ENCODE results near the gene NEK7. TPM values are rescaled to one million over a fixed set of nuclear protein-coding genes. Genes with fewer than 3 reads are reported as not detected.
"Not testable (repeated sequence)": the region's sequence is repeated elsewhere in the genome, so short reads cannot be mapped to it uniquely, and the experiment has no call there.

Gene NEK7
- total RNA-seq, 1 experiment from 2014 or later, result 14.2 TPM

DNA sequence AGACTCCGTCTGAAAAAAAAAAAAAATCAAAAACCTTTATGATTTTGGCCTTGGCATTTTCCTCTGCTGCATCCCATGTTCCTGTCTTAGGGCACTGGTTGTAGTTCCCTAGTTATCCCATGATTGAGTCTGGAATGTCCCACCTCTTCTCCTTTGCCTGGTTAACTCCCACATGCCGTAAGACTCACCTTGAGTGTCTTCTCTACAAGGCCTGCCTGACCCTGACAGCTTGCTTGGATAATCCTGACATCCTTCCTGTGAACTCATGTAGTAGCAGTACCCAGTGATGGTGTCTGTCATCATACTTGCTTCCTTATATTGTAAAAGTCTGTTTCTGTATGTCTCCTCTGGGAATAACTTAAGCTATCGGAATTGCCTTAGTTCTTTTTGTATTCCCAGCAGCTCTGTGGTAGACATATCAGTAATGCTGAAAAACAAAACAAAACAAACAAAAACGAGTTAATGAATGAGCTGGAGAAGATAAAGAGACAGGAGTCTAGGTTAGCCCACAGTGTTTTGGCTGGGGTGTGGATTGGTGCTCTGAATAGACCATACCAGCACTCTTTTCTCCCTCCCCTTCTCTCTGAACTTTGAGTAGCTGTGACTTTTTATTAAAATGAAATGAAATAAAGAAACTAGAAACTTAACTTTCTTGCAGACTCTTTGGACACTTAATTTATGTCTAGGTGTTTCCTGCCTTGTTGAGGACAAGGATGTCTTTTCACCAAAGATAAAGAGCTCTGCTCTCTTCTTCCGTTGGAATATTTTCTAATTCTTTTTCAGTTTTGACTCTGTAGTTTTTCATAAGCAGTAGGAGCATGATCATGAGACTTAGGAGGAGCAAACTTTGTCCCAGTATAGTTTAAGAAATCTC lies 15.1 kb downstream of the NEK7 start:
- DNase-seq (ENCODE audit: low spot score), result no peak

DNA sequence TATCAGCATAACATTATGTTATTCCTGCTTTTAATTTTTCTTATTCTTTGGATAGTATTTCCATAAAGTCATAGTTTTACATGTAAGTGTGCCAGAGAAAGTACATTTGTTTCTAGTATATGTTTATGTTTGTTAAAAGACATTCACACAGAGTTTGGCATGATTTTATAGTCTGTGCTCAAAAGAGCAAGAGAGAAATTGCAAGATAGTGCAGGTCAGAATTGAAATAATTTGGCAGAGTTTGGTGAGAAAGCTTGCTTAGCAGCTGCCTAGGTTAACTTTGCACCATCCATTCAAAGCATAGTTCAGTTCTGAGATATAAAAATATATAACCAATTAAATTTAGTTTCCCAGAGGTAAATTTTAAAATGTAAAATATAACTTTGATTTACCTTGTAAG lies 17.0 kb downstream of the NEK7 start:
- no peak for DNase-seq (ENCODE audit: low spot score)

DNA sequence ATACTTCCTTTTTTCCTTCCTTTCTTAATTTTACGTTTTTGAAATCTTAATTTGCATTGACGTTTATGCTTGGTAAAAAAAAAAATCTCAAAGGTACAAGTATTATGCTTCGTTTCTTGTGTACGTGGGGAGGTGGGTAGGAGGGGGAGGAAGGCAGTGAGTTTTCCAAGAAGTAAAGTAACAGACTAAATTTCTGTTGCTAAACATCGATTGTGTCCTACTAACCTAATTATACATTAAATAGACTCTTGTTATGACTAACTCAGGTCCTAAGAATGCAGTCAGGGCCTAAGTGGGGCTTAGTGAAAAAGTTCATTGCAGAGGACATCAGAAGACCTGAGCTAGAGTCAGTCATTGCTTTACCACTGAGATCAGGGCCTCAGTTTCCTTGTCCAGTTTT lies 17.5 kb downstream of the NEK7 start:
- DNase-seq (ENCODE audit: low spot score), result no peak

DNA sequence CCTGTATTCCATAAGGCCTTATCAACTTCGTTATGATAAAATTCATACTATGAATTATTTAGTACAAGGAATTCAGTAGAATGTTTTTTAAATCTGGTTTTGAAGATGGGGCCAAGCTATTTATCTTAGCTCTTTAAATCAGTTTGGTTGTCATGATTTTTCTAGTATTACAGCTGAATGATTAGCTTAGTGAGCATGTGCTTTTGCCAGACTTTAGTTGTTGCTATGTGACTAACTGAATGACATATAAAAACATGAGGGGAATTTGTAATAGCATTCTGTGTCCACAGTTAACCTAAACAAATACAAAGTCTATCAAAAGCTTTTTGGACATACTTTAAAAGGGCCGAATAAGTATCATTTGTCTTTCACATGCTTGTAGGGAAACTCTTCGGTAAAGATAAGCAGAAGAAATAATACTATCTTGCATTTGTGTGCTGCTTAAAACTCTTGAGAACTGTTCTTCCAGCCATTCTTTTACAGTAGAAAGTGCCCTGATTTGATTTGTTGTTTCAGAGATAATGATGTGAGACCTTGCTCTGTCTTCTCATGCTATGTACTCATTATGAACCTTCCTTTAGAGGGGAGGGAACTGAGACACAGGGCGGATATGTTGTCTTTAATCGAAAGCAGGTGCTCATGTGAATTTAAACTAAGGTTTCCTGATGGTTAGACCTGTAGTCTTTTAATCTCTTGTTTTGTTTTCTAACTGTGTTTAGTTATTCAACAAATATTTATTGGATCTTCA lies 18.8 kb downstream of the NEK7 start:
- no peak for DNase-seq (ENCODE audit: low spot score)

DNA sequence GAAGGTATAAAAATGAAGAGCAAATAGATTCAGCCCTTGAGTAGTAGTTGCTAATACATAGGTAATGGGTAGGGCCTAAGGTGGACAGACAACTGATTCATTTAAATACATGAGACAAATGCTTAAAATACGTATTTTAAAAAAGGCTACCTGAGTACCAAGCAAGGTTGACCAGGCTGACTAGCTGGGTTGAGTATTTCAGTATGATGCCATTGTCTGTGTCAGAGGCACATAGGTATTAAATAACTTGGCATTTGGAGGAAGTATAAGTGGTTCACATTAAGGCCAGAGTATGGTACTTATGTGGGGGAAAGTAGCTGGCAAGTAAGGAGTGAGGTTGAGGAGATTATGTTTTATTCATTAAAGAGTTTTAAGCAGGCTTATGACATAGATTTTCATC lies 19.4 kb downstream of the NEK7 start:
- no peak for DNase-seq (ENCODE audit: low spot score)

DNA sequence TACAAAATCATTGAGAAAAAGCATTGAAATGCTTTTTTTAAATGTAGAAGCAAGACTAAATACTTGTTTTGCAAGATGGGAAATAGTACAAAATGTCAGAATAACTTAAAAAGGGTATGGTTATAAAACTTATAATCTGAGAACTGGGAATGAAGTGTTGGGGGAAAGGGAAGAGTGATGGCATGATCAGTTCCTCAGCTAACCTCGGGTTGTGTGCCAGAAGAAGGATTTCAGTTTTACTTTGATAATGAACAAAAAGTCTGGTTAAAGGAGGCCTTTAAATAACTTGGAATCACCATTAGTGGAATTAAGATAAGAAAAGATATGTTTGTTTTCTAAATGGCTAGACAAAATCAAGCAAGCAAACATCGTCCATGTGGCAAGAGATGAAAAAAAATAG lies 20.7 kb downstream of the NEK7 start:
- DNase-seq (ENCODE audit: low spot score), result no peak

DNA sequence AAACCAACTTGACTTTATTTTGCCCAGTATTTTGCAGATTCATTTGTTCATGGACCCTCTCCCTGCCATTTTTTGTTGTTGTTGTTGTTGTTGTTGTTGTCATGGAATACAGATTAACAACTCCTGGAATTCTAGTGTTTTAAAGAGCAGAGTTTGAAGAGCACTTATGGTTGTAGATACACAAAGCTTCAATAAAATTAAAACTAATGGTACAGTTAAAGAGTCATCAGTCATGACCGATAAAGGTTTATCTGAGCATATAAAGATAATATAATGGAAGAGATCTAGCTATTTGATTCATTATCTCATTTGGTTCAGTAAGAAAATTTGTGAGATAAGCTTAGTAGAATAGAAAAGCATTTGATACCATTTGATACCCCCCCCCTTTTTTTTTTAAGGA lies 21.8 kb downstream of the NEK7 start:
- no peak for DNase-seq (ENCODE audit: low spot score)

DNA sequence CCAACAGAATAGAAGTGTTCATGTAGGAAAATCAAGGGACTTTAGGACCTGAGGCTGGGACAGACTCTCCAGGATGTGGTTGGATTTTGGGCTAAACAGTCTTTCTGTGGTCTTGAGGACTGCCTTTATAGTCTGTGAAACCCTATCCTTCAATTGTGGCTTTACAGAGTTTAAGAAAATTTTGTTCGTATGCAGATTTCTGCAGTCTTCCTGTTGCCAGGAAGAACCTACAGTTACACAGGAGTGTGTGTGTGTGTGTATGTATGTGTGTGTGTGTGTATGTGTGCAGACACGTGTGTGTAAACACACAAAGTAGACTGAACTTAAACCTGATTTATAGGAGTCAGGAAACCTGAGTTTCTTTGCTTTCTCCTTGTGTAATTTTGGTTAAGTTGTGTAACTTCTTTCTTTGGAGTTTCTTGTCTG lies 22.8 kb downstream of the NEK7 start:
- no peak for DNase-seq (ENCODE audit: low spot score)

DNA sequence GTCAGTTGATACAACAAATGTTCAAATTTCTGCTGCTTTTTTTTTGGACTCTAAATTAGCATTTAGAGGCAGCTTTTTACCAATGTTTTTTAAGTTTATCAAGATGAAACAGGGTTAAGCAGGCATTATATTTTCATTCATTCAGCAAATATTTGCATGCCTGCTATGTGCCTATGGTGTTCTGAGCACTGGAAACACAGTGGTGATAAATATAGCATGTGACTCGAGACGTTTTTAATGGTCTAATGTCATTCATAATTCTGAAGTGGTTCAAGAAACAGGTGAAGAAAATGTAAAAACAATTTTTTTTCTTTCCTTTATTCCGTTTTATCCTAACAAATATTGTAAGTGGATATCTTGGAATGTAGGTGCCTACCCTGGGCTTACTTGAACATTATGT lies 26.8 kb downstream of the NEK7 start:
- DNase-seq (ENCODE audit: low spot score), result no peak

DNA sequence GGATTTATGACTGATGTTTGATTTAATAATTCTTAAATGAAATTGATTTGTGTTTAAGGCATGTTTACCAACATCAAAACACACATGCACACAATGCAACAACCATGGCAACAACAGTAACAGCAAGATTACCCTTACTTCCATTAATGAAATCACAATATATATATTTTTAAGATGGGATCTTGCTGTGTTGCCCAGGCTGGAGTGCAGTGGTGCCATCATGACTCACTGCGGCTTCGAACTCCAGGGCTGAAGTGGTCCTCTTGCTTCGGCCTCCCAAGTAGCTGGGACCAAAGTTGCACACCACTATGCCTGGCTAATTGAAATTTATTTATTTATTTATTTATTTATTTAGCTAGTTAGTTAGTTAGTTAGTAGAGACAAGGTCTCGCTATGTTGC lies 27.7 kb downstream of the NEK7 start:
- no peak for DNase-seq (ENCODE audit: low spot score)

DNA sequence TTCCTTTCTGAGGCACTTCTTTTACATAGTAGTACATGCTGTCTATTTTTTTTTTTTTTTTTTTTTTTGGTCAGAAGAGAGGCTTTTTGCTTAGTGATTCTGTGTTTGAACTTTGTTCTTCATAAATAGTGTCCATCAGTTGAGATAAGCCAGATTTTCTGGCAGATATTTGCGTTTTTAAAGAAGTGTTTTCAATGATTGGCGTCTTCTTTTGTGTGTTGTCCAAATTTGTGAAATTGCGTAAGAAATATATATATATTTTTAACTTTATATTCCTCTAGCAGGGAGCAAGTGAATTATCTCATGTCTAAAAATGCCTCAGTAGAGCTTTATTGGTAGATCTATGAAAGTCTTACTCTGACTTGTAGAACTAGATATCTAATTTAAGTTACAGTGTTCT lies 28.3 kb downstream of the NEK7 start:
- DNase-seq (ENCODE audit: low spot score), result no peak

DNA sequence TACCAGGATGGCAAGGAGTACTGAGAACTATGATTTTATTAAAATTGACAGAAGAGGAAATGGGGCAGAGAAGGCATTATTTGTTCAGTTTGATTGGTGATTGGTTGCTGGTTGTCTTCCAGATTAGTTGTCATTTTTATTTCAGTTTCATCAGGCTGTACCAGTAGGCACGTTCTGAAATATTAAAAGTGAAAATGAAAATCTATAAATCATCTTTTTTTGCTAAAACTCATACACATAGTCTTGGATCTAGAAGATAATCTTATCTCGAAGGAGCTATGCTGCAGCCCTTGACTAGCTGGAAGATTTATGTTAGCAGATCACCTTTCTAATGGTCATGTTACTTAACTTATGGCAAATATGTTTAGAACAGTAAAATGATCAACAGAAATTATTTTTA lies 29.0 kb downstream of the NEK7 start:
- DNase-seq (ENCODE audit: low spot score), result no peak

DNA sequence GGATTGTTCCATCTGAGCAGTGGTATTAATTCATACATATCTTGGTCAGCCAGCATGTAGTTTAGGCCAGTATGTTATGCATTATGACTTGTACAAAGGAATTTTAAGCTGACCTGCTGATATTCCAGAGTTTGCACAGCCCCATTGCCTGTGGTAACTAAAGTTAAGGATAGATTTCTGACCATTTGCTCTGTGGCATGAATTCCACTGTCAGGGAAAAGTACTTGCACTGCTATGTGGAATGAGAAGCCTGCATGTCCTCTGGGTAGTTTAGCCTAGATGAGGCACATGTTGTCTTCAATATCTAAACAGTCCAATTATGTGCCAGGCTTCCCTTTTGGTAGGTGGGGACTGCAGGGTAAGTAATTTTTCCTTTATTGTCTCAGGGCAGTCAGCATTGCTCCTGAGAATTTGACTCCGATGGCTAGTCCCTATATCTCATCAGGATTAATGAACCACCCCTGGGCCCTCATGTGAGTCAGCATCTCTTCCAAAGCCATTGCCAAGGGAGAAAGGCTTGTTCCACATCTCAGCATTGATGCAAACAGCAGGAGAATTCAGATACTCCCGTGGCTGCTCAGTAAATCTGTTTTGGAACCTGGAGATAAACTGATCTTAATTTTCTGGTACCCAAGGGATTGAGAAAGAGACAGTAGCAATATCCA lies 30.2 kb downstream of the NEK7 start:
- DNase-seq (ENCODE audit: low spot score), result no peak

DNA sequence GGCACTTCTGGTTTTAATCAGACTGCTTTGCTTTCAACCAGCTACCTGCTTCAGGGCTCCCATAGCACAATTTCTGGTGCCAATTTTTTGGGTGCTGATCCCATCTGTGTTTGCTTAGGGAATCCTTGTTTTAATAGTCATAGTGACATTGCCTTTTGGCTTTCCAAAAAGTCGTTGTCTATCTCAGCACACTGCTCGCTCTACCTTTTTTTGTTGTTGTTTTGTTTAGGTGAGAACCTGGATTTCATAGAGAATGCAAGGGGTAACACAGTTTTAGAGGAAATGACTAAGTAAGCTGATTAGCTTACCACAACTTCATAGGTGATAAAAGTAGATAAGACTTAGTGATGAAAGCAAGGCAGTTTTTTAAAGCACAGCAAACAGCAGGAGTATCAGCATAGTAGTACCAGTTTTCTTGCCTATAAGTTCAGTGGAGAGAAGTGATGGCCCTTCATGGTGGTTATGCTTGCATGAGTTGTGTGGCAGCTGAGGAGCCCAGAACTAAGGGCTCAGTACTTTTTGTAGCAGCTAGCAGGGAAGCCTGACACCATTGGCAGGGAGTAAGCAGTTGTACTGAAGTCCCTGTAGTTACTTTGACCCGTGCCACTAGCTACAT lies 31.3 kb downstream of the NEK7 start:
- no peak for DNase-seq (ENCODE audit: low spot score)

DNA sequence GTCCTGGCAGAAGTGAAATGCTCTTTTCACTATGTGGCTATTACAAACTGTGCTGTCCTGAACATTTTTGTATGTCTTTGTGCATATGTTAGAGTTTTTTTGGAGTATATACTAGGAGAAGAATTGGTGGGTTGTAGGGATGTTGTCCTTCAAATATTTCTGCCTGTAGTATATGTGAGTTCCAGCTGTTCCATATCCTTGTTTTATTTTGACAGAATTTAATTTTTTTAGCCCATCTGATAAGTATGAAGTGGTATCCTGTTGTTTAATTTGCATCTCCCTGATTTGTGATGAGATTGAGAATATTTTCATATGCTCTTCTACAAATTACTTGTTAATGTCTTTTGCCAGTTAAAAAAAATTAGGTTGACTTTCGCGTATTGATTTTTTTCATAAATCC lies 34.3 kb downstream of the NEK7 start:
- no peak for DNase-seq (ENCODE audit: low spot score)

DNA sequence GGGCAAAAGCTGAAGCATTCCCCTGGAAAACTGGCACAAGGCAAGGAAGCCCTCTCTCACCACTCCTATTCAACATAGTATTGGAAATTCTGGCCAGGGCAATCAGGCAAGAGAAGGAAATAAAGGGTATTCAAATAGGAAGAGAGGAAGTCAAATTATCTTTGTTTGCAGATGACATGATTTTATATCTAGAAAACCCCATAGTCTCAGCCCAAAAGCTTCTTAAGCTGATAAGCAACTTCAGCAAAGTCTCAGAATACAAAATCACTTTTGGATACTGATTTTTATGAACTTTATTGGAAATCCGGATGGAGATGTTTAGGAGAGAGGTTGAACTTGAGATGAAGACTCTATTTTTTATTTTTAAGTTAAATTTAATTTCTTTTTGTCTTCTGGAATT lies 37.1 kb downstream of the NEK7 start:
- DNase-seq (ENCODE audit: low spot score), result not testable (repeated sequence)

DNA sequence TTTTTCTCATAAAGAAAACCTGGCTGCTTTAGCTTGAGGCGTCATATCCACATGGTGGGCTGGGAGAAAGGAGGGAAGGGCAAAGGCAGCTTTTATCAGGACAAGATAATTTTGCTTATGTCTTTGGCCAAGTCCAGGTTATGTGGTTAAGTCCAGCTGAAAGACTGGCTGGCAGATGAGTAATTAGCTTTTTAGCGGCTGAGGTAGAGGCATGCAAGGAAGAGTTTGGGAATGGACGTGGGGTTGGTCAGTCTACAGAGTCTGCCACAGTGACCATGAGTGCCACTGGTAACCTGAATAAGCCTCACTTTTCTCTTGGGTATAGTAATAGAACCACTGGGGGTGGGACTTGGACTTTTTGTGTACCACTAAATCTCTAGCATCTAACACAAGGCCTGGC lies 39.8 kb downstream of the NEK7 start:
- DNase-seq (ENCODE audit: low spot score), result no peak

DNA sequence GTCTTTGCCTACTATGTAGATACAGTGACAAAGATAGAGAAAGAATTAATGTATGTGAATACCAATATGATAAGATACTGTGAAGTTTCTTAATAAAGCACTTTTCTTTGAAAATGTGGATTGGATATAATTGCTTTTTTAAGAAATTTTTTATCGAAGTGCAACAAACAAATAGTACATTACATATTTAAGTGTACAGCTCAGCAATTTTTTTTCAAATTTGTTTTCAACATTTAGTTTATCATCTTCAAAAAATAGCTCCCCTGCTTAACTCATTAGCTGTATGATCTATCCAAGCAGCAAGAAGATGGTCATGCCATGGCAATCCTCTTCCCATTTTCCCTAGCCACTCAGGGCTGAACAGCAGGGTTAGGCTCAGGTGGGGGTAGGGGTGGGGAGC lies 40.5 kb downstream of the NEK7 start:
- no peak for DNase-seq (ENCODE audit: low spot score)

DNA sequence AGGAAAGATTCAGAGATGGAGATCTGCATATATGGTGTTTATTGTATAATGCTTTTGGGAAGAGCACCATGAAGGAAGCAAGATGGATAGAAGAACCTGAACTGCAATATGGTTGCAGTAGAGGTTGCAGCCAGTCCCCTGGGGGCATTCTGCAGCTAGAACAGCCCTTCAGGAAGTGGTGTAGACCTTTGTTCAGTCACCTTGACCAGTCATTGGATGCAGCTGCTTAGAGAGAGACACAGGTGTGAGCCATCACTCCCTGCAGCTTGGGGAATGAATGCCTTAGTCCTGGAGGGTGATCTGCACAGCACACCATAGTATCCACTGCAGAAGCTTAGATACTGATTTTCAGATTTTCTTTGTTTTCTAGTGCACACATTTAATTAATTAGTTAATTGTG lies 42.3 kb downstream of the NEK7 start:
- DNase-seq (ENCODE audit: low spot score), result no peak

DNA sequence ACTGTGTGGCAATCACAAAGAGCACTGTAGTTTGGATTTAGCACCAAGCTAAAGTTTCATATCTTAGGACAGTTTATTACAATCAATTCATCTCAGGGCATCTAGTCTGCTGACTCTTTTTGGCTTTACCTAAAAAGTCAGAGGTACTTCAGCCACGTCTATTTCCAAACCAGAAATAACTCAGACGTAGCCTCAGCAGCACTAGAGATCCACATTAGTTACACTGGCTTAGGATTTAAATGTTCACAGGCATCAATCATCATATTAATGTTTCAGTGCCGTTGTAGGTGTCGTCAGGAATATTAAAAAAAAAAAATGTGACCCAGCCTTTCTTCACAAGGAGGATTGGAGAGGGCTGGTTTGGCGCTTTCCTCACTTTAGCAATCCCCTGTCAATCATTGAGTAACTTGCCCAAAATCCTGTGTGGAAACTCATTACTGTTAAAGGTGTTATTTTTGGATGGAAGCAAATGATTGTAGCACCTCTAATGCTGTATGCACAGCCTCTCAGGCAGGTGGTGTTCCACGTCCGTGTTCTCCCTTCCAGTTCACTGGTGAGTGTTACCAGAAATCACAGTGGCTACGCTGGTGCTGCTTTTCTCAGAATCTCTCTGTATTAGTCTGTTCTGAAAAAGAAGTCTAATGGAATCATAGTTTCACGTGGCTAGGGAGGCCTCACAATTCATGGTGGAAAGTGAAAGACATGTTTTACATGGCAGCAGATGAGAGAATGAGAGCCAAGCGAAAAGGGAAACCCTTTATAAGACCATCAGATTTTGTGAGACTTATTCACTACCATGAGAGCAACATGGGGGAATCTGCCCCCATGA lies 45.4 kb downstream of the NEK7 start:
- no peak for DNase-seq (ENCODE audit: low spot score)

DNA sequence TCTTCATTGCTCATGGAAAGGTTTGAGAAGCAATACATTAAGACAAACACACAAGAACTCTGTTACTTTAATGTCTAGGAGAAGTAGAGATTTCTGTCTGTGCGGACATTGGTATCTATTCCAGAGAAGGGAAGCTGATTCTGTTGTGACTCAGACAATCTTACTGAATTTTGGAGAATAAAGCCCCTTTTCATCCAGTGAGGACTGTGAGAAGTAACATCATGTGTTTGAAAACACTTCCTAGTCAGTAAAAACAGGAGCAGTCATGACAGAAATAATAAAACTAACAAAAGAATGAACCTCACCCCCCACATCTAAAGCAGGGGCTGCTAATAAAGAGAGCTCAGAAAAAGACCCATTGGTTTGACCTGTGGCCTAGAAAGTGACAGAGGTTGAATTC lies 46.6 kb downstream of the NEK7 start:
- no peak for DNase-seq (ENCODE audit: low spot score)
